ENCODE data around the gene LNPEP. TPM values are rescaled to one million over a fixed set of nuclear protein-coding genes. Genes with fewer than 3 reads are reported as not detected.

LNPEP gene
- total RNA-seq, 1 donor from 2014 or later: 96.5 TPM

DNA sequence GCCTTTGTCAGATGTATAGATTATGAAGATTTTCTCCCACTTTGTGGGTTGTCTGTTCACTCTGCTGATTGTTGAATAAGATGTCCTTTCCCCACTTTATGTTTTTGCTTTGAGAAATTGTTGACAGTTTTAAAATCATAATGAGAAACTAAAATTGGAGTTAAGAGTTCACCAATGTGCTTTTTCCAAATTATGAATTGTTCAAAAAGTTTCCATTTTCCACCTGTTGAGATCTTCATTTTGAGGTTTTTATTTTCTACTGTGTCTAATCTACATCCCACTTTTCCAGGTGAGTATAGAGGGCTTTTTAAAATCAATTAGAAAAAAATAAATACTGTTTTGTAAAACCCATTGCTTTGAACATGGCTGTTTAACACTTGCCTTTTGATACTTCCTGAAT, 55.8 kb downstream of the LNPEP start:
- H3K4me3 Mint-ChIP-seq: no peak overlapping the region
- no peaks in the 10 kb centered on the region for H3K4me1 Mint-ChIP-seq
- H3K27me3 Mint-ChIP-seq: no peaks in the 10 kb centered on the region
- ChIA-PET CTCF (no interaction called here), POLR2A (no interaction called here)
- TF ChIP-seq, protein P1, sequence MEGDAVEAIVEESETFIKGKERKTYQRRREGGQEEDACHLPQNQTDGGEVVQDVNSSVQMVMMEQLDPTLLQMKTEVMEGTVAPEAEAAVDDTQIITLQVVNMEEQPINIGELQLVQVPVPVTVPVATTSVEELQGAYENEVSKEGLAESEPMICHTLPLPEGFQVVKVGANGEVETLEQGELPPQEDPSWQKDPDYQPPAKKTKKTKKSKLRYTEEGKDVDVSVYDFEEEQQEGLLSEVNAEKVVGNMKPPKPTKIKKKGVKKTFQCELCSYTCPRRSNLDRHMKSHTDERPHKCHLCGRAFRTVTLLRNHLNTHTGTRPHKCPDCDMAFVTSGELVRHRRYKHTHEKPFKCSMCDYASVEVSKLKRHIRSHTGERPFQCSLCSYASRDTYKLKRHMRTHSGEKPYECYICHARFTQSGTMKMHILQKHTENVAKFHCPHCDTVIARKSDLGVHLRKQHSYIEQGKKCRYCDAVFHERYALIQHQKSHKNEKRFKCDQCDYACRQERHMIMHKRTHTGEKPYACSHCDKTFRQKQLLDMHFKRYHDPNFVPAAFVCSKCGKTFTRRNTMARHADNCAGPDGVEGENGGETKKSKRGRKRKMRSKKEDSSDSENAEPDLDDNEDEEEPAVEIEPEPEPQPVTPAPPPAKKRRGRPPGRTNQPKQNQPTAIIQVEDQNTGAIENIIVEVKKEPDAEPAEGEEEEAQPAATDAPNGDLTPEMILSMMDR (IDR thresholded peaks at IDR 0.05): no peak
- no peak for DNase-seq
- peaks cover 80% of the 10 kb centered on the region for H3K36me3 Mint-ChIP-seq (ENCODE audit: low read depth)
- H3K27ac Mint-ChIP-seq: peak overlapping the region; percentile 1
- no peaks in the 10 kb centered on the region for H3K9me3 Mint-ChIP-seq
- intact Hi-C loops (cut with micrococcal nuclease): no loop called here
- ATAC-seq (ENCODE audit: low read depth): no peak

DNA sequence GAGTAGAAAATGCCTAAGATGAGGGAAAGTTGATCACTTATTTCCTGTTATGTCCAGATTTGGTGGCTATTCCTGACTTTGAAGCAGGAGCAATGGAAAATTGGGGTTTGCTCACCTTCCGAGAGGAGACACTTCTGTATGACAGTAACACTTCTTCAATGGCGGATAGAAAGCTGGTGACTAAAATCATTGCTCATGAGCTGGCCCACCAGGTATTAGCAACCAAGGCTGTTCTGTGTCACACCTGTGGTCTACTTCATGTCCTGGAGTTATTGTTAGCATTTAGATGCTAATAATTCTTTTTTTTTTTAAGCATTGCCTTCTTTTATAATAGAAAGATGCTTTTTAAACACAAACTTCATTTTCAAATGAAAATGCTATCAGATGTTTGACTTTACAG, 57.9 kb downstream of the LNPEP start:
- intact Hi-C loops (cut with micrococcal nuclease): no loop called here
- POLR2A ChIA-PET: interaction anchor here (0.6 kb wide), 1 partner anchor 14 kb away, joined by 10 read pairs; no protein-coding TSS in a partner anchor
- TF ChIP-seq, protein P1 (IDR thresholded peaks at IDR 0.05): no peak

DNA sequence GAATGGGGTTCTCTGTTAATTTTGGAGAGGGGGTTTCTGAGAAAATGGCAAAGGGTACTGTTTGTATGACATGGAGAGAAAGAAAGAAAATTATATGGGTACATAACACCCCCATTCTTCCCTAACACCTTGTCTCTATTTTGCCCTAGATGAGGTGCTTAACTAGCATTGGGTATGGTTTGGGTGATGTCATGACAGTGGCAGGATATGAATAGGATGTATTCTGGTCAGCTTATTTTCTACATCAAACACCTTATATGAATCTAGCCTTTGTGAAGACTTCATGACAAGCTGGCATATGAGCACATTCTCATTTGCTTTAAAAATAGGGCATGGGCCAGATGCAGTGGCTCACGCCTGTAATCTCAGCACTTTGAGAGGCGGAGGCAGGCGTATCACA, 58.6 kb downstream of the LNPEP start:
- Mint-ChIP-seq H3K36me3 (ENCODE audit: low read depth) (peaks cover 80% of the 10 kb centered on the region), H3K4me1 (peaks cover 2% of the 10 kb centered on the region)
- POLR2A ChIA-PET: no interaction called here

More for the DNA sequence above, 57.9 kb downstream of the LNPEP start:
- Mint-ChIP-seq H3K4me3 (no peak overlapping the region), H3K36me3 (ENCODE audit: low read depth) (peaks cover 79% of the 10 kb centered on the region), H3K4me1 (no peaks in the 10 kb centered on the region), H3K9me3 (no peaks in the 10 kb centered on the region), H3K27me3 (no peaks in the 10 kb centered on the region), H3K27ac (no peak overlapping the region)
- ATAC-seq (ENCODE audit: low read depth): no peak
- CTCF ChIA-PET: interaction anchor here (0.9 to 7.4 kb wide), 5 partner anchors 10 to 169 kb away, joined by 3 to 82 read pairs (median 5); partner anchors contain the start of gene LIX1
- DNase-seq: no peak

DNA sequence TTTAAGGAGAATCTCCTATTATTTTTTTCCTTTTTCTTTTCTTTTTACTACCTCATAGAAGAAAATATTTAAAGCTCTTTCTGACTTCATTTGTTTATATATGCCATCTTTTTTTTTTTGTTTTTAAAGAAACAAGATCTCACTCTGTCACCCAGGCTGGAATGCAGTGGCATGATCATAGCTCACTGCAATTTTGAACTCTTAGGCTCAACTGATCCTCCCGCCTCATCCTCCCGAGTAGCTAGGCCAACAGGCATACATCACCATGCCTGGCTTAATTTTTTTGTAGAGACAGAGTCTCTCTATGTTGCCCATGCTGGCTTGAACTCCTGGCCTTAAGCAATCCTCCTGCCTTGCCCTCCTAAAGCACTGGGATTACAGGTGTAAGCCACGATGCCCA, 59.5 kb downstream of the LNPEP start:
- H3K4me3 Mint-ChIP-seq: no peak overlapping the region
- DNase-seq: no peak
- CTCF ChIA-PET: interaction anchor here (1.2 to 7.4 kb wide), 4 partner anchors 127 to 169 kb away, joined by 3 to 82 read pairs (median 10); partner anchors contain the start of gene LIX1
- TF ChIP-seq, protein P1 (IDR thresholded peaks at IDR 0.05): no peak
- ATAC-seq (ENCODE audit: low read depth): no peak
- peaks cover 6% of the 10 kb centered on the region for H3K4me1 Mint-ChIP-seq
- H3K27ac Mint-ChIP-seq: no peak overlapping the region
- no peaks in the 10 kb centered on the region for H3K9me3 Mint-ChIP-seq
- POLR2A ChIA-PET: interaction anchor here (0.6 kb wide), 1 partner anchor 37 kb away, joined by 7 read pairs; no protein-coding TSS in a partner anchor
- intact Hi-C loops (cut with micrococcal nuclease): no loop called here
- H3K27me3 Mint-ChIP-seq: no peaks in the 10 kb centered on the region
- H3K36me3 Mint-ChIP-seq (ENCODE audit: low read depth): peaks cover 71% of the 10 kb centered on the region

More for the DNA sequence above, 58.6 kb downstream of the LNPEP start:
- no peaks in the 10 kb centered on the region for H3K9me3 Mint-ChIP-seq
- intact Hi-C loops (cut with micrococcal nuclease): no loop called here
- H3K4me3 Mint-ChIP-seq: no peak overlapping the region
- ATAC-seq (ENCODE audit: low read depth): no peak
- TF ChIP-seq, protein P1 (IDR thresholded peaks at IDR 0.05): no peak
- H3K27me3 Mint-ChIP-seq: no peaks in the 10 kb centered on the region
- H3K27ac Mint-ChIP-seq: no peak overlapping the region
- CTCF ChIA-PET: interaction anchor here (1.9 to 7.4 kb wide), 3 partner anchors 127 to 167 kb away, joined by 5 to 82 read pairs (median 15); partner anchors contain the start of gene LIX1
- no peak for DNase-seq

DNA sequence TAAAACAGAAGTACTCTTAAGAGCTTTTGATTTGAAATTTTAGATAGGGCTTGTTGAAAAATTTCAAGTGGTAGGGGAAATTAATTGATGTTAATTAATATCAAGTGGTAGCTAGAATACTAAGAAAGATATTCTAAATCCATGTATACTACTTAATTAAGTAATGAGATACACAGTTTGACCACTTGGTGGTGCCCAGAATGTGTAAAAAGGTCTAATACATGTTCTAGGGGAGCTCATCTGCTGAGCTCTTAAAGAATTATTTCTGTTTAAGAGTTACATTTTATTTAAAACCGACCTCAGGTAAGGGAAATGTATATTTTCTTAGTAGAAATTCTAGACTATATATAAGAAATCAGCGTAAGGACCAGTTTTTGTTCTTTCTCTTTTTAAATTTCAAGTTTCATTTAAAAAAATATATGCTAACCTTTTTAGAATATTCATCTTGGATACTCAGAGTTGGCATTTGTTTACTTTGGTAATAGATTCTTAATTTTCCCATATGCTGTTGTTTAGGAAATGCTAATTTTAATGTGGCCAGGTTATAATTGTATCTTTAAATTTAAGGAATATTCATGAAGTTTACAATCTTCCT, 61.5 kb downstream of the LNPEP start:
- H3K4me3 Mint-ChIP-seq: no peak overlapping the region
- peaks cover 6% of the 10 kb centered on the region for H3K4me1 Mint-ChIP-seq
- ChIA-PET CTCF (interaction anchor here (0.6 to 7.4 kb wide), 22 partner anchors 9 to 1831 kb away, joined by 3 to 82 read pairs (median 4); partner anchors contain the start of genes LIX1 and LNPEP), POLR2A (interaction anchor here (0.6 to 2.6 kb wide), 5 partner anchors 11 to 190 kb away, joined by 5 to 16 read pairs (median 9); partner anchors contain the start of genes ERAP1 and LNPEP)
- H3K9me3 Mint-ChIP-seq: no peaks in the 10 kb centered on the region
- peaks cover 51% of the 10 kb centered on the region for H3K36me3 Mint-ChIP-seq (ENCODE audit: low read depth)
- TF ChIP-seq, protein P1 (IDR thresholded peaks at IDR 0.05): no peak
- no peaks in the 10 kb centered on the region for H3K27me3 Mint-ChIP-seq
- no peak overlapping the region for H3K27ac Mint-ChIP-seq
- ATAC-seq (ENCODE audit: low read depth) (peak; percentile 68), DNase-seq (no peak)
- intact Hi-C loops (cut with micrococcal nuclease): loop anchor here (1.0 to 2.0 kb wide), 4 partner anchors 63 to 165 kb away; partner anchors contain the start of gene LIX1

All from activated B cell treated with CpG ODN at 0.5 μM for 24 hours (primary cell).